GM19328 (cell line): ENCODE data around the gene OR52E1.

Experiments used
- ATAC-seq: cut with Tn5 transposase; IDR thresholded peaks from one replicate; pipeline ENCODE4 v1.9.1; 2021; ENCODE audit warnings: mild to moderate bottlenecking, moderate library complexity; ENCODE audit not compliant: unreplicated experiment

OR52E1 gene

DNA sequence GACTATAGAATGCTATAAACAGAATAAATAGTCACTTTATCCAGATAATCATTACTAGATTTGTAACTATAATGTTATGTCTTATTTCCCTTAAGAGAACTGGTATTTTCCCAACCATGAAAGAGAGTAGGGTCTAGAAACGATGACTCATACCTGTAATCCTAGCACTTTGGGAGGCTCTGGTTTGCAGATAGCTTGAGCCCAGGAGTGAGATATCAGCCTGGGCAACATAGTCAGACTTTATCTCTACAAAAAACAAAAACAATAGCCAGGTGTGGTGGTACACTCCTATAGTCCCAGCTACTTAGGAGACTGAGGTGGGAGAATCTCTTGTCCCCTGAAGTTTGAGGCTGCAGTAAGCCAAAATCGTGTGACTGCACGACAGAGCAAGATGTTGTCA is 37.9 kb downstream of the OR52E1 start:
- no peak for ATAC-seq

DNA sequence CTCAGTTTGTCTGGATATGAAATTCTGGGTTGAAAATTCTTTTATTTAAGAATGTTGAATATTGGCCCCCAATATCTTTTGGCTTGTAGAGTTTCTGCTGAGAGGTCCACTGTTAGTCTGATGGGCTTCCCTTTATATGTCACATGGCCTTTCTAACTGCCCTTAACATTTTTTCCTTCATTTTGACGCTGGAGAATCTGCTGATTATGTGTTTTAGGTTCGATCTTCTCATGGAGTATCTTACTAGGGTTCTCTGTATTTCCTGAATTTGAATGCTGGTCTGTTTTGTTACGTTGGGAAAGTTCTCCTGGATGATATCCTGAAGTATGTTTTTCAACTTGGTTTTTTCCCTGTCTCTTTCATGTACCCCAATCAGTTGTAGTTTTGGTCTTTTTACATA is 46.0 kb downstream of the OR52E1 start:
- no peak for ATAC-seq

DNA sequence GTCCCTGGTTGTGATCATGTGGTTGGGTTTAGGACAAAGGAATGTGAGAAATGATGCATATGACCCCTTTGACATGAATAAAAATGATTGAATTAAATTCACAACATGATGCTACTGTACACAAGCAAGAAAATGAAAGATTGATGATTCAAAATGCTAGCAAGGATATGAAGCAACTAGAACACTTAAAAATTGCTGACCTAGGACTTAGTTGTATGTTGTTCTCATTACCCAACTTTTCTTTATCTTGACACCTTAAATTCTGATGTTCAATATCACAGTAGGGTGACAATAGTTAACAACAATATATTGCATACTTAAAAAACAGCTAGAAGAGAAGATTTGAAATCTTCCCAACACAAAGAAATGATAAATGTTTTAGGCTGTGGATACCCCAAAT is 48.2 kb downstream of the OR52E1 start:
- no peak for ATAC-seq

DNA sequence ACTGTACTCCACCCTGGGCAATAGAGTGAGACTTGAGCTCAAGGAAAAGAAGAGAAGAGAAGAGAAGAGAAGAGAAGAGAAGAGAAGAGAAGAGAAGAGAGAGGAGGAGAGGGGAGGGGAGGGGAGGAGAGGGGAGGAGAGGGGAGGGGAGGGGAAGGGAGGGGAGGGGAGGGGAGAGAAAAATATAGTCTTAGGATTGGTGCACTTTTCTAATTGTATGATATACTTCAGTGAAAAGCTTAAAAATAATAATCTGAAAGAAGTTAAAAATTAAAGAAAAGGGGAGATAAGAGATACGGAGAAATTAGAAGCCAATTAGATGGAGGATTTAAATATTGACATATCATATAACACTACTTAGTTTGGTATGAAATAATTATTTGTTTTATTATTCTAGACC is 49.5 kb downstream of the OR52E1 start:
- no peak for ATAC-seq
